ENCODE data around the gene LDHB.
"Not testable (repeated sequence)": the region's sequence is repeated elsewhere in the genome, so short reads cannot be mapped to it uniquely, and the experiment has no call there.

The LDHB gene

DNA sequence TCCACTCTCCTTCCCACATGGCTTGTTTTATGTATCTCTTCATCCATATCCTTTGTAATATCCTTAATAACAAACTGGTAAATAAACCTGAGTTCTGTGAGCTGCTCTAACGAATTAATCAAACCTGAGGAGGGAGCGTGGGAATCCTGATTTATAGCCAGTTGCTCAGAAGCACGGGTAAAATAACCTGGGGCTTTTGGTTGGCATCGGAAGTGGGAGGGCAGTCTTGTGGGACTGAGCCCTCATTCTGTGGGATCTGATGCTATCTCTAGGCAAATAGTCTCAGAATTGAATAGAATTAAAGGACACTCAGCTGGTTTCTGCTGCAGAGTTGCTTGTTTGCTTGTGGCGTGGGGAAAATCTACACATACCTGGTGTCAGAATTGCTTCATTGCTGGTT, 17.5 kb upstream of the LDHB start:
- Mint-ChIP-seq H3K27me3 (no peaks in the 10 kb centered on the region), H3K9me3 (no peaks in the 10 kb centered on the region), H3K4me1 (peaks cover 59% of the 10 kb centered on the region), H3K27ac (peak overlapping the region; percentile 31), H3K36me3 (no peaks in the 10 kb centered on the region), H3K4me3 (no peak overlapping the region)

DNA sequence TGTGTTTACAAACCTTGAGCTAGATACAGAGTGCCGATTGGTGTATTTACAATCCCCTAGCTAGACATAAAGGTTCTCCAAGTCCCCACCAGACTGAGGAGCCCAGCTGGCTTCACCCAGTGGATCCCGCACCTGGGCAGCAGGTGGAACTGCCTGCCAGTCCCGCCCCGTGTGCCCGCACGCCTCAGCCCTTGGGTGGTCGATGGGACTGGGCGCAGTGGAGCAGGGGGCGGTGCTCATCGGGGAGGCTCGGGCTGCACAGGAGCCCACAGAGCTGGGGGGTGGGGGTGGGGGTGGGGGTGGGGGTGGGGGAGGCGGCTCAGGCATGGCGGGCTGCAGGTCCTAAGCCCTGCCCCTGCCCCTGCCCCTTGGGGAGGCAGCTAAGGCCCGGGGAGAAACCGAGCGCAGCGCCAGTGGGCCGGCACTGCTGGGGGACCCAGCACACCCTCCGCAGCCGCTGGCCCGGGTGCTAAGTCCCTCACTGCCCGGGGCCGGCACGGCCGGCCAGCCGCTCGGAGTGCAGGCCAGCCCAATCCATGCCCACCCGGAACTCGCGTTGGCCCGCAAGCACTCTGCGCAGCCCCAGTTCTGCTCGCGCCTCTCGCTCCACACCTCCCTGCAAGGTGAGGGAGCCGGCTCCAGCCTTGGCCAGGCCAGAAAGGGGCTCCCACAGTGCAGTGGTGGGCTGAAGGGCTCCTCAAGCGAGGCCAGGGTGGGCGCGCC, 16.3 kb upstream of the LDHB start:
- not testable (repeated sequence) for H3K4me3 Mint-ChIP-seq, H3K36me3 Mint-ChIP-seq, H3K9me3 Mint-ChIP-seq, H3K27ac Mint-ChIP-seq, H3K27me3 Mint-ChIP-seq
- peaks cover 50% of the 10 kb centered on the region for H3K4me1 Mint-ChIP-seq

DNA sequence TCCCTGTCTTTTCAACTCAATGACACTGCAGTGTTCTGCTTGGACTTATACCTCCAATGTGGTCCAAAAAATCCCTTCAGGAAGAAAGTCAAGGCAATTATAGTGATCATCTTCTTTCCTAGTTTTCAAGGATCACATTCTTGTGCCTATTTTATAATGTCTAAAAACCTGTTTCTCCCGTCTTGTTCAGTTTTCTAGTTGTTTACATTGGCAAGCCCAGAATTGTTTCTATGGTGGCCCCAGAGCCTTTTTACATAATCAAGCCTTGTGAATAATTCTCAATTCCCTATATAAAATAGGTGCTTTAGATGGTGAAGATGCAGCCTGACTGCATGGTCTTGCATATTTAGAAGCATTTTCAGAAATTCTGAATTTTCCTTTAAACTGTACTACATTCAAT, 14.5 kb upstream of the LDHB start:
- Mint-ChIP-seq H3K4me3 (no peak overlapping the region), H3K27ac (no peak overlapping the region), H3K36me3 (no peaks in the 10 kb centered on the region), H3K9me3 (no peaks in the 10 kb centered on the region), H3K27me3 (no peaks in the 10 kb centered on the region), H3K4me1 (peaks cover 31% of the 10 kb centered on the region)

DNA sequence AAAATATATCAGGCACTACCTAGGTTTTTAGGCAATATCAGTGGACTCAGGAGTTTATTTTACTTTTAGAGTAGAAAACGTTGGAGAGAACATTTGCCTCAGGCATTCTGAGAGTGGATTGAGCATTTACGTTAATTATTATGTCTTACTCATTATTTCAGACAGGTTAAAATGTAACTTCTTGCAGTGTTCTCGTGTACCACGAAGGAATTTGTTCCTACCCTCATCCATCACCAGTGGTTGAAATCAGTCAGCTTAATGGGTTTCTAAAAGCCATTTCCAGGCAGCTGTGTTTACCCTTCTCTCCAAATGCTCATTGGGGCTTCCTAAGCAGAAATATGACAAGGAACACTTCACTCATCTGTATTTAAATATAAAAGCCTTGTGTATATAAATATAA, 9.1 kb upstream of the LDHB start:
- Mint-ChIP-seq H3K4me1 (no peaks in the 10 kb centered on the region), H3K27me3 (no peaks in the 10 kb centered on the region), H3K4me3 (no peak overlapping the region), H3K27ac (no peak overlapping the region), H3K9me3 (no peaks in the 10 kb centered on the region), H3K36me3 (no peaks in the 10 kb centered on the region)

DNA sequence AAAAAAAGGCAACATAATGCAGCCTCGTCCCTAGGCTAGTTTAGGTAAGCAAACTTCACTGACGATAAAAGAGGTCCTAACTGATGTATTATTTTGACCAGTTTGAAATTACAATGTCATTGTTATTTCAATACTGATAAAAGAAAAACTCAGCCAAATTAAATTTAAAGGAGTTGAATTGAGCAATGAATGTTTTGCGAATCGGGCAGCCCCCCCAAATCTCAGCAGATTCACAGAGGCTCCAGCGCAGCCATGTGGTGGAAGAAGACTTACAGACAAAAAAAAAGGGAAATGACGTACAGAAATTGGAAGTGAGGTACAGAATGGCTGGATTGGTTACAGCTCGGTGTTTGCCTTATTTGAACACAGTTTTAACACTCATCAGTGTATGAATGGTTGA, 8.2 kb upstream of the LDHB start:
- Mint-ChIP-seq H3K4me3 (no peak overlapping the region), H3K27ac (no peak overlapping the region), H3K4me1 (peaks cover 3% of the 10 kb centered on the region), H3K9me3 (no peaks in the 10 kb centered on the region), H3K36me3 (no peaks in the 10 kb centered on the region), H3K27me3 (no peaks in the 10 kb centered on the region)

DNA sequence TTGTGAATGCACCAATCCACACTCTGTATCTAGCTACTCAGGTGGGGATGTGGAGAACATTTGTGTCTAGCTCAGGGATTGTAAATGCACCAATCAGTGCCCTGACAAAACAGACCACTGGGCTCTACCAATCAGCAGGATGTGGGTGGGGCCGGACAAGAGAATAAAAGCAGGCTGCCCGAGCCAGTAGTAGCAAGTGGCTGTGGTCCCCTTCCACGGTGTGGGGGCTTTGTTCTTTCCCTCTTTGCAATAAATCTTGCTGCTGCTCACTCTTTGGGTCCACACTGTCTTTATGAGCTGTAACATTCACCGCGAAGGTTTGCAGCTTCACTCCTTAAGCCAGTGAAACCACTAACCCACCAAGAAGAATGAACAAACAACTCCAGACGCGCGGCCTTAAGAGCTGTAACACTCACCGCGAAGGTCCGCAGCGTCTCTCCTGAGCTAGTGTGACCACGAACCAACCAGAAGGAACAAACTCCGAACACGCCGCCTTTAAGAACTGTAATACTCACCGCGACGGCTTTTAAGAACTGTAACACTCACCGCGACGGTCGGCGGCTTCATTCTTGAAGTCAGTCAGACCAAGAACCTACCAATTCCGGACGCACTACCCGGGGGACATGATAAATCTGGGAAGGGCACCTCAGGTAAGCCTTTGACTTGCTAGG, 4.6 kb upstream of the LDHB start:
- H3K4me1 Mint-ChIP-seq, result peaks cover 30% of the 10 kb centered on the region
- H3K36me3 Mint-ChIP-seq, result peaks cover 3% of the 10 kb centered on the region
- no peaks in the 10 kb centered on the region for H3K27me3 Mint-ChIP-seq
- no peaks in the 10 kb centered on the region for H3K9me3 Mint-ChIP-seq
- H3K4me3 Mint-ChIP-seq, result no peak overlapping the region
- no peak overlapping the region for H3K27ac Mint-ChIP-seq

DNA sequence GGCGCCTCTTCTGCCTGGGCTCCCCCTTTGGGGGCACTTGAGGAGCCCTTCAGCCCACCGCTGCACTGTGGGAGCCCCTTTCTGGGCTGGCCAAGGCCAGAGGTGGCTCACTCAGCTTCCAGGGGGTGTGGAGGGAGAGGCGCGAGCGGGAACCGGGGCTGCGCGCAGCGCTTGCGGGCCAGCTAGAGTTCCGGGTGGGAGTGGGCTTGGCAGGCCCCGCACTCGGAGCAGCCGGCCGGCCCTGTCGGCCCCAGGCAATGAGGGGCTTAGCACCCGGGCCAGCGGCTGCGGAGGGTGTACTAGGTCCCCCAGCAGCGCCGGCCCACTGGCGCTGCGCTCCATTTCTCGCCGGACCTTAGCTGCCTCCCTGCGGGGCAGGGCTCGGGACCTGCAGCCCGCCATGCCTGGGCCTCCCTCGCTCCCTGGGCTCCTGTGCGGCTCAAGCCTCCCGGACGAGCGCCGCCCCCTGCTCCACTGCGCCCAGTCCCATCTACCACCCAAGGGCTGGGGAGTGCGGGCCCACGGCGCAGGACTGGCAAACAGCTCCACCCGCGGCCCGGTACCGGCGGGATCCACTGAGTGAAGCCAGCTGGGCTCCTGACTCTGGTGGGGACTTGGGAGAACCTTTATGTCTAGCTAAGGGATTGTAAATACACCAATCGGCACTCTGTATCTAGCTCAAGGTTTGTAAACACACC, 3.9 kb upstream of the LDHB start:
- peaks cover 30% of the 10 kb centered on the region for H3K4me1 Mint-ChIP-seq
- H3K36me3 Mint-ChIP-seq, H3K9me3 Mint-ChIP-seq, H3K27me3 Mint-ChIP-seq, H3K27ac Mint-ChIP-seq, H3K4me3 Mint-ChIP-seq: not testable (repeated sequence)

DNA sequence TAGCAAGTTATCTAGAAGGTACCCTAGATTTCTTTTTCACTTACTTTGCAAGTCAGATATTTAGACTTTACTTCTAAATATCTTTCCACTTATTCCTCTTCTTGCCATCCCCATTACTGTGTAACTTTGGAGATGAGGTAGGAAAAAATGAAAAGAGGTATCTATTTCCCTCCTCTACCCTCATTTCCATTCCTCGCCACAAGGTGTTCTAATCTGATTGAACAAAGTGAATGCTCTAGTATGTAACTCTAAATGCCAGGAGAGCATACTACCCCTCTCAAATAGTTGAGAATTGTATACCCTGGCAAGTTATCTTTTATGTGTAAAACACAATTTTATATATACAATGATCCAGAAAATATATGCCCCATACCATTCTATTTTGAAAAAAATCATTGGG, 1.7 kb upstream of the LDHB start:
- Mint-ChIP-seq H3K36me3 (peaks cover 16% of the 10 kb centered on the region), H3K4me3 (peak overlapping the region; percentile 34), H3K27ac (peak overlapping the region; percentile 65), H3K4me1 (peaks cover 44% of the 10 kb centered on the region), H3K27me3 (no peaks in the 10 kb centered on the region), H3K9me3 (no peaks in the 10 kb centered on the region)

DNA sequence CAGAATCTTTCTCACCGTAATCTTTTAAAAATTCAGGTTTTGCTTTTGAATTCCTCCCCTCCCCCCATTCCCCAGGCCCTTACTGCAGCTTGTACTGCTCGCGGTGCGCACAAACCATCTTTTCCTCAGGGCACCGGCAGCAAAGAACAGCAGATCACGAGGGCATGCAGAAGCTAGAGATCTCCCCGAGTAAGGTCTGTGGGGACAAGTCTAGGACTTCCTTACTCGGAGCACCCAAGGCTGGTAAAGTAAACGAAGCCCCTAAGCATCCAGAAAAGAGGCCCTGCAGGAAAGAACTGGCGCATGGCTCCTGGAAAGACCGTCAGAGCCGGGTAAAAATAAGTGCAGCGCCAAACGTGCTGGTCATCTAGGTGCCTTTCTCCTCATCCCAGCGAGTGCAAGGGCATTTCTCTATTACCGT, 727 bp downstream of the LDHB start:
- Mint-ChIP-seq H3K4me3 (peak overlapping the region; percentile 92), H3K36me3 (peaks cover 29% of the 10 kb centered on the region), H3K9me3 (no peaks in the 10 kb centered on the region), H3K27me3 (no peaks in the 10 kb centered on the region), H3K27ac (peak overlapping the region; percentile 100), H3K4me1 (peaks cover 69% of the 10 kb centered on the region)

DNA sequence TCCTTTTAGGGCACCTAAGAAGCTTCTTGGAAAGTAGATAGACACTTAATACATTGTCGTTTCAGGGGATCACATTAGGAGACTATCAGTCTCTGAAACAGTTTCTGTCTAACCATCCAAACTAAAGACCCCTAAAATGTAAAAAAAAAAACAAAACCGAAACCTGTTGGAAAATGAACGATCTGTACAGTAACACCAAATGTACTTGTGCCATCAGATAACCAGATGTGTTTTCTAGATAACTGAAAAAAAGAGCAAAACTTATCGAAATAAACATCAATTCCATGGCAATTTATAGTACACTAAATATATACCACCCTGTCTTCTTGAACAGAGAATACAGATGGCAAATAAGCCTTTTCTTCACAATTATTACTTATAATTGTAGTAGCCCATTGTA, 2.1 kb downstream of the LDHB start:
- Mint-ChIP-seq H3K36me3 (peaks cover 38% of the 10 kb centered on the region), H3K27ac (peak overlapping the region; percentile 47), H3K9me3 (no peaks in the 10 kb centered on the region), H3K4me1 (peaks cover 77% of the 10 kb centered on the region), H3K4me3 (peak overlapping the region; percentile 92), H3K27me3 (no peaks in the 10 kb centered on the region)

DNA sequence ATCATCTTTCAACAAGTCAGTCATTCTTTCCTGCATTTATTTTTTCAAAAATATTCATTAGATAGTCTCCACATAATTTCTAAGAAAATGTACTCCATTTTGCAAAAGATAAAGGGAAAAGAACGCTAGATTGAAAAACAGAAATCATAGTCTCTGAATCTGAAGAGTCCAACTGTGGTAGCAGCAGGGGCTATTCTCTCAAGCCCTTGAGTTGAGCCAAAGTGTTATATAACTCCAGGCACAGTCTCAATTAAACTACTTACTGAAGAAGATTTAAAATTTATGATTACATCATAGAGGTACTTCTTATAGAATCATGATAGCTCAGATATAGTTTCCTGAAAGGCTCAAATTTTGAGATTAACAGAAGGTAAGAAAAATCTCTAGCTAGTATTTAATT, 5.8 kb downstream of the LDHB start:
- H3K4me1 Mint-ChIP-seq, result peaks cover 90% of the 10 kb centered on the region
- no peaks in the 10 kb centered on the region for H3K27me3 Mint-ChIP-seq
- H3K27ac Mint-ChIP-seq, result peak overlapping the region; percentile 59
- no peaks in the 10 kb centered on the region for H3K9me3 Mint-ChIP-seq
- peak overlapping the region; percentile 57 for H3K4me3 Mint-ChIP-seq
- H3K36me3 Mint-ChIP-seq, result peaks cover 44% of the 10 kb centered on the region

DNA sequence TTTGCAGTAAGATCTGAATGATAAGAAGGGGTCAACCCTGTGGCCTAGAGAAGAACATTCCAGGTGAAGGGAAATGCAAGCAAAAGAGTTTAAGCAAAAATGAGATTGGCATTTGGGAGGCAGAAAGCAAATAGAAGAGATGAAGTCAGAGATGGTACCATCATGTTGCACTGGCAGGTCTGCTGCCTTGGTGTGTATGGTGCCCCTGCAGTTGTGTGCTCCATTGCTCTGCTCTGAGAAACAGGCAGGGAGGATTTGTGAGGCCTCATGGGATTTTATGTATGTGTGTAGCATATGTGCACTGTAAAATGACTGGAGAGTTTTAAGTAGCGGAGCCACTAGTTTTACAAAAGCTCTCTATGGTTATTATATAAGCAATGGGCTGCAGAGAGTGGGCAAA, 6.6 kb downstream of the LDHB start:
- H3K4me3 Mint-ChIP-seq, result peak overlapping the region; percentile 57
- H3K4me1 Mint-ChIP-seq, result peaks cover 98% of the 10 kb centered on the region
- H3K27me3 Mint-ChIP-seq, result no peaks in the 10 kb centered on the region
- no peaks in the 10 kb centered on the region for H3K9me3 Mint-ChIP-seq
- peak overlapping the region; percentile 4 for H3K27ac Mint-ChIP-seq
- peaks cover 42% of the 10 kb centered on the region for H3K36me3 Mint-ChIP-seq

DNA sequence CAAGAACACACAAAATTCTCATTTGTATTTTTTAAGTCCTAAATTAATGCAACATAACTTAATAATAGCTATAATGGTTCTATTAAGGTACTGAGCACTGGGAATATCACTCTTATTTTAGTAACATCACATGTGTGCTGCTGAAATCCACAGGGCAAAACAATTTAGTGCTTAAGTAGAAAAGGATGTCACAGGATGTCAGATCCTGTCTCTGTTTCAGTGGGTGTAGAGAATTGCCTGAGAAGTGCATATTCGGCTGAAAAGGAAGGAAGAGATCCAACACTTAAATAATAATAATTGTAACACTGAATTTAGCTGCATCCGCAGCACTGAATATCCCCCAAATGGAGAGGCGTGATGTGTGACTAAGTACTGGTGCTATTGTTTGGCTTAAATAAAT, 8.6 kb downstream of the LDHB start:
- Mint-ChIP-seq H3K27ac (peak overlapping the region; percentile 85), H3K4me3 (no peak overlapping the region), H3K36me3 (peaks cover 45% of the 10 kb centered on the region), H3K4me1 (peaks cover 100% of the 10 kb centered on the region), H3K27me3 (no peaks in the 10 kb centered on the region), H3K9me3 (no peaks in the 10 kb centered on the region)

DNA sequence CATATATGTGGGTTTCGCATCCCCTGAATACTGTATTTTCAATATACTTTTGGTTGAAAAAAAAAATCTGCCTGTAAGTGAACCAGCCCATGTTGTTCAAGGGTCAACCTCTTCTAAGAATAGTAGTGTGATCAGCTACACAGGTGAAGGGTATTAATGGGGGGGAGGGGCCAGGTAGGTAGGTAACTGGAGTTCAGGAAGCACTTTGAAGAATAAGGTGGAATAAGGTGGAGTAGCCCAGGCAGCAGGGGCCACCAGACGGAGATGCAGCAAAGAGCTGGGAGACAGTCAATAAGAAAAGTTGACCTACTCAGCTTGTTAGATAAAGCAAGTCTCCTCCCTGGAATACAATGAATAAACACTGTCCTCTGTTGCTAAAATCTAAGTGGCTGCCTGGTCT, 9.3 kb downstream of the LDHB start:
- no peaks in the 10 kb centered on the region for H3K27me3 Mint-ChIP-seq
- H3K27ac Mint-ChIP-seq, result no peak overlapping the region
- no peaks in the 10 kb centered on the region for H3K9me3 Mint-ChIP-seq
- H3K4me3 Mint-ChIP-seq, result no peak overlapping the region
- H3K36me3 Mint-ChIP-seq, result peaks cover 47% of the 10 kb centered on the region
- peaks cover 100% of the 10 kb centered on the region for H3K4me1 Mint-ChIP-seq

DNA sequence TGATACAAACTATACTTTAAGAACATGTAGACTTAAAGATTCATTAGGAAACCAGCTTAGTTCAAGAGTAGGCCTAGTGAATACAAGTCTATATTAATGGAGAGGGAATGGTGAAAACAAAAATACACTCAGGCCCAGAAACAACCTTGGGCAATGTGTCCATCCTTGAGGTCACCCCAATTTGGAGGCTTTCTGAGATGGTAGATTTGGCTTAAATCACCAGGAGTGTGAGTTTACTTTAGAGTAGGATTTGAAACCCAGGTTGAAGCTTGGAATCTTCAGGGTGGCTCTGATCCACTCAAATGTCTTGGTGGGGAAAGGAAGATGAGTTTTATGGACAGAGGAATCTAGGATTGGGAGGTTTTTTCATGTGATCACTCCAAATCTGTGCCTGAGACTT, 10.5 kb downstream of the LDHB start:
- H3K27ac Mint-ChIP-seq, result no peak overlapping the region
- H3K9me3 Mint-ChIP-seq, result no peaks in the 10 kb centered on the region
- H3K27me3 Mint-ChIP-seq, result no peaks in the 10 kb centered on the region
- peaks cover 100% of the 10 kb centered on the region for H3K4me1 Mint-ChIP-seq
- H3K36me3 Mint-ChIP-seq, result peaks cover 43% of the 10 kb centered on the region
- H3K4me3 Mint-ChIP-seq, result no peak overlapping the region

DNA sequence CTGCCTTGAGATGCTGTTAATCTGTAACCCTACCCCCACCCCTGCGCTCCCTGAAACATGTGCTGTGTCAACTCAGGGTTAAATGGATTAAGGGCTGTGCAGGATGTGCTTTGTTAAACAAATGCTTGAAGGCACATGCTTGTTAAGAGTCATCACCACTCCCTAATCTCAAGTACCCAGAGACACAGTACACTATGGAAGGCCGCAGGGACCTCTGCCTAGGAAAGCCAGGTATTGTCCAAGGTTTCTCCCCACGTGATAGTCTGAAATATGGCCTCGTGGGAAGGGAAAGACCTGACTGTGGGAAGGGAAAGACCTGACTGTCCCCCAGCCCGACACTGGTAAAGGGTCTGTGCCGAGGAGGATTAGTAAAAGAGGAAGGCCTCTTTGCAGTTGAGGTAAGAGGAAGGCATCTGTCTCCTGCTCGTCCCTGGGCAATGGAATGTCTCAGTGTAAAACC, 12.6 kb downstream of the LDHB start:
- H3K27me3 Mint-ChIP-seq, H3K9me3 Mint-ChIP-seq: not testable (repeated sequence)
- Mint-ChIP-seq H3K27ac (peak overlapping the region; percentile 85), H3K36me3 (peaks cover 40% of the 10 kb centered on the region), H3K4me1 (peaks cover 98% of the 10 kb centered on the region), H3K4me3 (peak overlapping the region; percentile 26)
